D721Med (cell line): ENCODE results near the gene TM9SF1.
A peak's percentile ranks its signal among the peaks of the same experiment; 100 is the strongest.

Source experiments
- DNase-seq: peaks from one replicate; pipeline ENCODE4 v3.0.0; 2011; ENCODE audit warnings: low spot score; ENCODE audit not compliant: insufficient read length
- FAIRE-seq: peaks from 2 replicates; lab custom pipeline; 2011; peaks lifted over from hg19 to GRCh38; lab: Jason Lieb, UNC
- TF ChIP-seq, protein P1 (sequence below): IDR thresholded peaks from 2 replicates; pipeline ENCODE4 v1.5.1; 2012; ENCODE audit warnings: mild to moderate bottlenecking, control low read depth; ENCODE audit not compliant: insufficient read depth; ENCODE audit errors: missing control alignments

TM9SF1 gene, protein sequence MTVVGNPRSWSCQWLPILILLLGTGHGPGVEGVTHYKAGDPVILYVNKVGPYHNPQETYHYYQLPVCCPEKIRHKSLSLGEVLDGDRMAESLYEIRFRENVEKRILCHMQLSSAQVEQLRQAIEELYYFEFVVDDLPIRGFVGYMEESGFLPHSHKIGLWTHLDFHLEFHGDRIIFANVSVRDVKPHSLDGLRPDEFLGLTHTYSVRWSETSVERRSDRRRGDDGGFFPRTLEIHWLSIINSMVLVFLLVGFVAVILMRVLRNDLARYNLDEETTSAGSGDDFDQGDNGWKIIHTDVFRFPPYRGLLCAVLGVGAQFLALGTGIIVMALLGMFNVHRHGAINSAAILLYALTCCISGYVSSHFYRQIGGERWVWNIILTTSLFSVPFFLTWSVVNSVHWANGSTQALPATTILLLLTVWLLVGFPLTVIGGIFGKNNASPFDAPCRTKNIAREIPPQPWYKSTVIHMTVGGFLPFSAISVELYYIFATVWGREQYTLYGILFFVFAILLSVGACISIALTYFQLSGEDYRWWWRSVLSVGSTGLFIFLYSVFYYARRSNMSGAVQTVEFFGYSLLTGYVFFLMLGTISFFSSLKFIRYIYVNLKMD

DNA sequence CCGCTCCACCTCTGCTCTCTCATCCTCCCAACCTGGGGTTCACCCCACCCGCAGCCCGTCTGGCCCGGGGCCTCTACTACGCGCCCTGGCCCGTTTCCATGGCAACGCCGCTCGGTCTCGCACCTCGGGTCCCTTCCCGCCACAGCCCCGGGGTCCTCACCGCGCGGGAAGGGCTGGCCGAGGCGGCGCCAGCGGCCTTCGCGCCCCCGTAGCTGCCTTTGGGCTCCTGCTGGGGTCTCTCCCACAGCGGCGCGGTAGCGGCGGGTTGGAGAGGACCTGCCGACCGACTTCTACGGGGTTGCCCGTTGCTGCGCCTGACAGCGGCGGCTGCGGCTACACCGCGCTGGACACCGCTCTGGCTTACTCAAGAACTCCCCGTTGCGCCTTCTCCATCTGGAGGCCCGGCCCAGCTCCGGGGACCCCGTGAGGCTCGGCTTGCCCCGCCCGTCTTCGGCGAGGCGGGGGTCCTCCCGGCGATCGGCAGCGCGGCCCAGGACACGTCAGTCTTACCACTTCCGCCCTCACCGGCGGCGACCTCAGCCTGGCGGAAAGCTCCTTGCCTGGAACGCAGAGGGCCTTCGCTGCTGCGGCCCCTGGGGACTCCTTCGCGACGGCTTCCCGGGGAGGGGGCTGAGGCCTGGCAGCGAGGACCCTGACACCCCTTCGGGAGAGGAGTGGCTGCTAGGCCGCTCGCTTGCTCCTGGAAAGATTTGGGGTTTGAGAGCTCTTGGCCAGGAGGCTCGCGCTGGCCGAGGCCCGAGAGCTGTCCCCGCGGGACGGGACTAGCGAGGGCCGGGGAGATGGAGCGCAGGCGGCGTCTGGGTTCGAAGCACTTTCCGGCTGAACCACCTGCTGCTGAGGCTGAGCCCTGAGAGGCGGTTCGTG is at the start of gene TM9SF1:
Gene TM9SF1 (minus strand): TSS at position 256 of the 885 bp plus-strand sequence. CDS start 422 bp downstream, outside the sequence.
- TF ChIP-seq, protein P1, sequence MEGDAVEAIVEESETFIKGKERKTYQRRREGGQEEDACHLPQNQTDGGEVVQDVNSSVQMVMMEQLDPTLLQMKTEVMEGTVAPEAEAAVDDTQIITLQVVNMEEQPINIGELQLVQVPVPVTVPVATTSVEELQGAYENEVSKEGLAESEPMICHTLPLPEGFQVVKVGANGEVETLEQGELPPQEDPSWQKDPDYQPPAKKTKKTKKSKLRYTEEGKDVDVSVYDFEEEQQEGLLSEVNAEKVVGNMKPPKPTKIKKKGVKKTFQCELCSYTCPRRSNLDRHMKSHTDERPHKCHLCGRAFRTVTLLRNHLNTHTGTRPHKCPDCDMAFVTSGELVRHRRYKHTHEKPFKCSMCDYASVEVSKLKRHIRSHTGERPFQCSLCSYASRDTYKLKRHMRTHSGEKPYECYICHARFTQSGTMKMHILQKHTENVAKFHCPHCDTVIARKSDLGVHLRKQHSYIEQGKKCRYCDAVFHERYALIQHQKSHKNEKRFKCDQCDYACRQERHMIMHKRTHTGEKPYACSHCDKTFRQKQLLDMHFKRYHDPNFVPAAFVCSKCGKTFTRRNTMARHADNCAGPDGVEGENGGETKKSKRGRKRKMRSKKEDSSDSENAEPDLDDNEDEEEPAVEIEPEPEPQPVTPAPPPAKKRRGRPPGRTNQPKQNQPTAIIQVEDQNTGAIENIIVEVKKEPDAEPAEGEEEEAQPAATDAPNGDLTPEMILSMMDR: no peak
- peak; percentile 91 for DNase-seq
- FAIRE-seq: no peak

DNA sequence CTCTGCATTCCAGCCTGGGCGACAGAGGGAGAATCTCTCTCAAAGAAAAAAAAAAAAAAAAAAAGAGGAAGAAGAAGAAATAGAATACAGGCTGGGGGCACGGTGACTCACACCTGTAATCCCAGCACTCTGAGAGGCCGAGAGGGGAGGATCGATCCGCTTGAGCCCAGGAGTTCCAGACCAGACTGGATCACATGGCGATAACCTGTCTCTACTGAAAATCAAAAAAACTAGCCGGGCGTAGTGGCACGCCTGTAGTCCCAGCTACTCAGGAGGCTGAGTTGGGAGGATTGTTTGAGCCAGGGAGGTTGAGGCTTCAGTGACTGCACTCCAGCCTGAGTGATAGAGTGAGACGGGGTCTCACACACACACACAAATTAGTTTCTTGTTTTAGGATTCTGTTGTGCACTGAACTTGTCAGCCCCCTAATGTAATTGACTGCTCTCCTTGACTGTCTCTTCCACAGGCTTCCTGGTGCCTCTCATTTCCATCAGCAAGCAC is 48.1 kb upstream of the TM9SF1 start:
- DNase-seq (no peak), FAIRE-seq (no peak)
- TF ChIP-seq, protein P1: no peak

DNA sequence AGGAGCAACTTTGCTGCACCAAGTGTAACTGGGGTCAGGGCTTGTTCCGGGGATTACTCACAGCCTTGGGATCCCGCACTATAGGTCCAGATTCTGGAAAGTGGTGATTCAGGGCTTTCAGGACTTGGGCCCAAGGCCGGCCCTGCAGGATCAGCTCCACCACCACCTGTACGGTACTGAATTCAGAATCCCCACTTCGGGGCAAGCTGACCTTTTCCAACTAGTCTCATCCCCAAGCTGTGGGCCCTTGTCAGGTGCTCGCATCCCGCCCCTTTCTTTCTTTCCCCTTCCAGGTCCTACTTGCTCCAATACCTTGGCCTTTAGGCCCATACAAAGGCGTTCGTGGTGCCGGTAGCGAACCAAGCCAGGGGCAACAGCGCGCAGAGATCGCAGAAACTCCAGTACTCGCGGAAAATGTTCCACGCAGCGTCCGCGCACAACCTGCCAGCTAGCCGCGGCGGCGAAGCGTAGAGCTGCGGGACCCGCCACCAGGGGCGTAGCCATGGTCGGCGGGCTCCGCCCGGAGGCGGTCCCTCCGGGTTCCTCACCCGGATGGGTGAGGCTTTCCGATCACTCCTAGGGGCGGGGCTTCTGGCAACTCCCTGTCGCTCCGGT is 46.7 kb upstream of the TM9SF1 start:
- TF ChIP-seq, protein P1: peak; percentile 17
- DNase-seq: peak; percentile 96
- FAIRE-seq: no peak

DNA sequence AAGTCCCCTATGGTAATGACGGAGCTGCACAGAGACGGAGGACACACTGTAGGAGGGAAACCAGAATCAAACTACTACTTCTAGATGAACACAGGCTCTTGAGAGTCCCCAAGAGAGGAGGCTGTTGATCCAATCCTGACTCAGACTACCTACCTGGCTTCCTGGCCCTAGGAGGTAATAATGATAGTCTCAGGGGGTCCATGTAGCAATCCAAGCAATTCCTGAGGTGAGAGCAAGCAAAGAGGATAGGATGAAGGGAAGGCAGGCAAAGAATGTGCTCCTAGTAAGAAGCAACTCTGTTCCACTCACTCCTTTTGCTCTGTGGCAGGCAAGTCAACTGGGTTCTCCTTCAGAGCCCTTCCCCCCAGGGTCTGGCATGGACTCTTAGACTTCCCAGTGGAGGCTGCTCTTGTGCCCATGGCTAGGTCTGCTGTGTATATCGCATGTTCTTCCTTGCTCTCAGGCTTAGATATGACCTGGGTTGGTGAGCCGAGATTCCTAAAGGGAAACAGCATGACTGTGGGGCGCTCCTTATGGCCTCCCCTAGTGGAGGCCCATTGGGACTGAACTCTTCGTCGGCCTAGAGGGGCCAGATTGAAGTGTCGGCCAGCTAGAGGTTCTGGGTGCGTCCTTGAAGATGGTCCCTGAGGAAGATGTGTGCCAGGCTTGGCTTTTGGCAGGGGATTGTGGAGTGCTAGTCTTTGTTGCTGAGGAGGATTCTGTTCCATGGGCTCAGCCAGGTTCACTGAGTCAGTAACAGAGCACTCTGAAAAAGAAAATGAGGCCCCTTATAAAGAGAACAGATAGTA is 45.1 kb upstream of the TM9SF1 start:
- no peak for DNase-seq
- TF ChIP-seq, protein P1: no peak
- FAIRE-seq: no peak

DNA sequence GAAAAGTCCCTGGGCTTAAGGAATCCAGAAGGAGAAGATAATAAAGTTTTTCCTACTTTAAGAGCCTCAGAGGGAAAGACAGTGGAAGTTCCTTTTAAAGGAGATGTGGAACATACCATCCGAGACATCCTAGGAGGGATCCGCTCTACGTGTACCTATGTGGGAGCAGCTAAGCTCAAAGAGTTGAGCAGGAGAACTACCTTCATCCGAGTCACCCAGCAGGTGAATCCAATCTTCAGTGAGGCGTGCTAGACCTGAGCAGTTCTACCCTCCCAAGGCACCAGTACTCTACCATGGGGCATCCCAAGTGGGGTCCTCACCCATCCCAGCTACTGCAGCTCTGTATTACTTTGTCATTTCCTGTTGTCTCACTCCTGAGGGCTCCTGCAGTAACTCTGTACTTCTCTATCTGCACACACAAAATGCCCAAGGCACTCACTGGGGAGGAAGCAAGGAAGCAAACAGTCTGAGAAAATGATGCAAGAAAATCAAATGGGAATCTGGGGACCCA is 43.3 kb upstream of the TM9SF1 start:
- TF ChIP-seq, protein P1: no peak
- no peak for DNase-seq
- FAIRE-seq: no peak

DNA sequence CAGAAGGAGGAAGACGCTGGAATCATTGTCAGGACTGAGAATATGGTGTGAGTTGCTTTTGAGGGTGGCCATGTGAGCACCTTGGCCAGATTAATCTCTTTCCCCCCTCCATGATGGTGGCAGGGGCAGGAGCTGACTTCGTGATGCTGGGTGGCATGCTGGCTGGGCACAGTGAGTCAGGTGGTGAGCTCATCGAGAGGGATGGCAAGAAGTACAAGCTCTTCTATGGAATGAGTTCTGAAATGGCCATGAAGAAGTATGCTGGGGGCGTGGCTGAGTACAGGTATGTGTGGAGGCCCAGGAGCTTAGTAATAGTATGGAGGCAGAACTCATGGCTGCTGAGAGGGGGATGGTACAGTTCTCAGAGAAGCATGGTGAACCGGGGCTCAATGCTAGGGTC is 42.9 kb upstream of the TM9SF1 start:
- TF ChIP-seq, protein P1: no peak
- DNase-seq (no peak), FAIRE-seq (no peak)
